PC-3 (cell line): ENCODE data around the gene CCDC78. TPM values are rescaled to one million over a fixed set of nuclear protein-coding genes. Genes with fewer than 3 reads are reported as not detected.

Source experiments
- ATAC-seq: fragments of 200-7000 bp; cut with Tn5 transposase; 2 replicates; pipeline ENCODE4 v1.9.1; 2020; ENCODE audit warnings: mild to moderate bottlenecking, moderate library complexity
- BruUV-seq: library from RNA; stranded (reverse); fragments of 400-500 nt; replicated peaks from 2 replicates; lab custom pipeline; 2021; lab: Mats Ljungman, UMichigan
- CTCF ChIA-PET: fragments of 300-600 bp; sonication (Branson Sonifier 250); formaldehyde crosslinking; loops from one replicate; lab custom pipeline; 2022; ENCODE audit warnings: antibody characterized with exemption; lab: Charles Lee
- POLR2A ChIA-PET: fragments of 300-600 bp; sonication (Branson Sonifier 250); formaldehyde crosslinking; loops from one replicate; lab custom pipeline; 2022; ENCODE audit warnings: antibody characterized with exemption; ENCODE audit not compliant: unreplicated experiment; lab: Charles Lee
- DNase-seq: peaks from one replicate; pipeline ENCODE4 v3.0.0-alpha.2; 2015
- H2AFZ ChIP-seq: fragments of 300-600 bp; sonication (generic); 2 replicates; pipeline ENCODE4 v1.6.0; 2016; ENCODE audit warnings: antibody characterized with exemption, low read length
- H3F3A ChIP-seq: fragments of 300-600 bp; sonication (generic); one replicate; pipeline ENCODE4 v1.6.0; 2017; ENCODE audit warnings: antibody characterized with exemption, low read length, control low read depth, mild to moderate bottlenecking; ENCODE audit not compliant: unreplicated experiment
- H3K27ac ChIP-seq: fragments of 300-600 bp; sonication (generic); 2 replicates; pipeline ENCODE4 v1.5.1; 2016; ENCODE audit warnings: mild to moderate bottlenecking, low read length
- H3K27me3 ChIP-seq: fragments of 300-600 bp; sonication (generic); 2 replicates; pipeline ENCODE4 v1.6.1; 2016; ENCODE audit warnings: low read length, mixed read lengths
- H3K36me3 ChIP-seq: fragments of 300-600 bp; sonication (generic); 2 replicates; pipeline ENCODE4 v1.6.1; 2016; ENCODE audit warnings: low read depth, mixed run types, low read length, mixed read lengths
- H3K4me1 ChIP-seq: fragments of 300-600 bp; sonication (generic); 2 replicates; pipeline ENCODE4 v1.5.1; 2016; ENCODE audit warnings: low read length; ENCODE audit not compliant: insufficient read depth
- H3K4me2 ChIP-seq: fragments of 300-600 bp; sonication (generic); 2 replicates; pipeline ENCODE4 v1.6.0; 2016; ENCODE audit warnings: low read length
- H3K4me3 ChIP-seq: fragments of 300-600 bp; sonication (generic); 2 replicates; pipeline ENCODE4 v1.5.1; 2016; ENCODE audit warnings: mild to moderate bottlenecking, low read length, mixed read lengths
- H3K79me2 ChIP-seq: fragments of 300-600 bp; sonication (generic); 2 replicates; pipeline ENCODE4 v1.6.1; 2017; ENCODE audit warnings: low read length, mixed read lengths
- H3K9ac ChIP-seq: fragments of 300-600 bp; sonication (generic); 2 replicates; pipeline ENCODE4 v1.6.0; 2016; ENCODE audit warnings: mild to moderate bottlenecking, low read length
- H3K9me2 ChIP-seq: fragments of 300-600 bp; sonication (generic); replicated peaks from 2 replicates; pipeline ENCODE4 v1.6.1; 2016; ENCODE audit warnings: mixed run types, low read length, mixed read lengths
- H3K9me3 ChIP-seq: fragments of 300-600 bp; sonication (generic); 2 replicates; pipeline ENCODE4 v1.6.1; 2016; ENCODE audit warnings: low read length, mixed read lengths
- H4K20me1 ChIP-seq: fragments of 300-600 bp; sonication (generic); 2 replicates; pipeline ENCODE4 v1.6.1; 2016; ENCODE audit warnings: low read length, mixed read lengths
- EZH2 ChIP-seq: fragments of 300-600 bp; sonication (generic); IDR thresholded peaks from one replicate; pipeline ENCODE4 v1.6.1; 2017; ENCODE audit warnings: antibody characterized with exemption, mild to moderate bottlenecking, low read length; ENCODE audit not compliant: unreplicated experiment
- EZH2phosphoT487 ChIP-seq: fragments of 300-600 bp; sonication (generic); IDR thresholded peaks from 2 replicates; pipeline ENCODE4 v1.6.1; 2018; ENCODE audit warnings: mild to moderate bottlenecking, antibody characterized with exemption, low read length, borderline replicate concordance
- intact Hi-C: fragments of 100-400 bp; cut with micrococcal nuclease; formaldehyde crosslinking; loops from 2 replicates; pipeline ENCODE4 v1.9.0; 2023
- total RNA-seq: library from RNA; depleted of rRNA; stranded (reverse); fragments of >200 nt; gene quantifications from 2 replicates; pipeline ENCODE4 v1.2.3, GENCODE V29; 2014
- TF ChIP-seq, protein P1 (sequence below): fragments of 300-600 bp; sonication (generic); conservative IDR thresholded peaks from 2 replicates; pipeline ENCODE4 v1.5.1; 2017; ENCODE audit warnings: antibody characterized with exemption, low read depth, mild to moderate bottlenecking, low read length

The CCDC78 gene
- total RNA-seq, 1 experiment from 2014 or later, result 3.3 TPM

DNA sequence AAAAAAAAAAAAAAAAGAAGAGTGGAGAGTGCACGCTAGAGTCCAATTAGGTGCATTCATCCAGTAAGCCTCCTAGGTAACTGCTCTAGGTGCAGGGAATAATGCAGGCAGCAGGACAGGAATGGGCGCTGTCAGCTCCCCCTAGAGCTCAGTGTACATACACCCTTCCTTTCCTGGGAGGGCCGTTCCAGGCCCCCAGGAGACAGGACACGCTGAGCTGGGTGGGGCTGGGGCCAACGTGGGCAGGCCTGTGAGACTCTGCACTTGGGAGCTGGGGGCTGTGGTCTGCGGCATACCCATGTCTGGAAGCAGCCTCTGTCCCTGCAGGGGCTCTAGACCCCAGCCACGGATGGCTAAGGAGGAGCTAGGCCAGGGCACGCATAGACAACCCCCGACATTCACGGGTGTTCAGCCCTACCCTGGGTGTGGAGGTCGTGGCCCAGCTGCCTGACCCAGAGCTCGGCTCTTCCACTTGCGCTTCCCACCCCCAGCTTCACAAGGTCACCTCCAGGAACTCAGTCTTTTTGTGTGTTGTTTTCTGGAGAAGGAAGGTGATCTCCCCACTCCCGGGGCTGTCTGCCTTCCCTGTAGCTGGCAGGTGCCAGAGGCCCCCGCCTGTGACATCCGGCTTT is 6.3 kb downstream of the CCDC78 start:
- ATAC-seq, result peak; percentile 25
- Histone ChIP-seq H3K36me3 (no peaks in the 10 kb centered on the region), H3K9me2 (no peaks in the 10 kb centered on the region), H3K4me1 (peaks cover 26% of the 10 kb centered on the region), H2AFZ (no peak overlapping the region), H3F3A (no peaks in the 10 kb centered on the region), H3K4me3 (peak overlapping the region; percentile 82), H3K79me2 (peaks cover 19% of the 10 kb centered on the region), H3K27me3 (no peaks in the 10 kb centered on the region), H3K4me2 (peak overlapping the region; percentile 93), H4K20me1 (peaks cover 8% of the 10 kb centered on the region; the same call in 1 of the 2 replicates), H3K9me3 (no peaks in the 10 kb centered on the region), H3K9ac (peak overlapping the region; percentile 69; the same call in 1 of the 2 replicates), H3K27ac (no peak overlapping the region)
- ChIA-PET POLR2A (interaction anchor here (0.7 kb wide), 1 partner anchor 69 kb away, joined by 3 read pairs; the partner anchor contains the start of gene CHTF18), CTCF (interaction anchor here (0.5 kb wide), 1 partner anchor 337 kb away, joined by 3 read pairs; no protein-coding TSS in a partner anchor)
- TSS peak; percentile 71 for BruUV-seq
- no peak for TF ChIP-seq EZH2phosphoT487
- TF ChIP-seq, protein P1, sequence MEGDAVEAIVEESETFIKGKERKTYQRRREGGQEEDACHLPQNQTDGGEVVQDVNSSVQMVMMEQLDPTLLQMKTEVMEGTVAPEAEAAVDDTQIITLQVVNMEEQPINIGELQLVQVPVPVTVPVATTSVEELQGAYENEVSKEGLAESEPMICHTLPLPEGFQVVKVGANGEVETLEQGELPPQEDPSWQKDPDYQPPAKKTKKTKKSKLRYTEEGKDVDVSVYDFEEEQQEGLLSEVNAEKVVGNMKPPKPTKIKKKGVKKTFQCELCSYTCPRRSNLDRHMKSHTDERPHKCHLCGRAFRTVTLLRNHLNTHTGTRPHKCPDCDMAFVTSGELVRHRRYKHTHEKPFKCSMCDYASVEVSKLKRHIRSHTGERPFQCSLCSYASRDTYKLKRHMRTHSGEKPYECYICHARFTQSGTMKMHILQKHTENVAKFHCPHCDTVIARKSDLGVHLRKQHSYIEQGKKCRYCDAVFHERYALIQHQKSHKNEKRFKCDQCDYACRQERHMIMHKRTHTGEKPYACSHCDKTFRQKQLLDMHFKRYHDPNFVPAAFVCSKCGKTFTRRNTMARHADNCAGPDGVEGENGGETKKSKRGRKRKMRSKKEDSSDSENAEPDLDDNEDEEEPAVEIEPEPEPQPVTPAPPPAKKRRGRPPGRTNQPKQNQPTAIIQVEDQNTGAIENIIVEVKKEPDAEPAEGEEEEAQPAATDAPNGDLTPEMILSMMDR, result peak; percentile 42
- peak; percentile 53 for DNase-seq
- intact Hi-C loops, result loop anchor here (1.0 to 10.0 kb wide), 2 partner anchors 8 to 65 kb away; partner anchors contain the start of genes CHTF18 and RPUSD1

DNA sequence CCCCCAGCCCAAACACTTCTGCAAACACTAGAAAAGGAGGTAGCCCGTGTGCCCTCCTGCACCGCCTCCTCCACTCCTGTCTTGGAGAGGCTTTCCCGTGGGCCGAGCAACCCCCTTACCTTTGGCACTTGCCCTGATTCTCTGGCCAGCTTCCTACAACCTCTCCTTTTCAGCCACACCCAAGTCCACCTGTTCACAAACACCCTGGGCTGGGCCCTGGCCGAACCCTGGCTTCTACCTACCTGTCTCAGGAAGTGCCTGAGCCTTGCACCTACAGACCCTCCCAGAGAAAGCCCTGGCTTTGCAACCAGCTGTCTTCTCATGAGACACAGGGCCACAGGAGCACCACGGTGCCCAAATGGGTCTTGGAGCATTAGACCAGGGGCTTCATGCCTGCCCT is 7.3 kb downstream of the CCDC78 start:
- H3K9me3 ChIP-seq, result no peaks in the 10 kb centered on the region
- H3K4me1 ChIP-seq, result peaks cover 35% of the 10 kb centered on the region
- ATAC-seq, result no peak
- no peak overlapping the region for H3K27ac ChIP-seq
- no peaks in the 10 kb centered on the region for H3K36me3 ChIP-seq
- peaks cover 19% of the 10 kb centered on the region for H3K79me2 ChIP-seq
- H4K20me1 ChIP-seq, result peaks cover 8% of the 10 kb centered on the region; the same call in 1 of the 2 replicates
- no peak for DNase-seq
- no peaks in the 10 kb centered on the region for H3K27me3 ChIP-seq
- no peak overlapping the region for H3K9ac ChIP-seq
- intact Hi-C loops, result loop anchor here (10.0 kb wide), 1 partner anchor 66 kb away; the partner anchor contains the start of genes CHTF18 and RPUSD1
- H3F3A ChIP-seq, result no peaks in the 10 kb centered on the region
- CTCF ChIA-PET, result no interaction called here
- TF ChIP-seq EZH2, result no peak
- TF ChIP-seq, protein P1, result no peak
- no peak for TF ChIP-seq EZH2phosphoT487
- no peak overlapping the region for H2AFZ ChIP-seq
- no peak overlapping the region for H3K4me2 ChIP-seq
- H3K9me2 ChIP-seq, result no peaks in the 10 kb centered on the region
- no peak overlapping the region for H3K4me3 ChIP-seq
- POLR2A ChIA-PET, result no interaction called here
- TSS peak; percentile 1 for BruUV-seq

DNA sequence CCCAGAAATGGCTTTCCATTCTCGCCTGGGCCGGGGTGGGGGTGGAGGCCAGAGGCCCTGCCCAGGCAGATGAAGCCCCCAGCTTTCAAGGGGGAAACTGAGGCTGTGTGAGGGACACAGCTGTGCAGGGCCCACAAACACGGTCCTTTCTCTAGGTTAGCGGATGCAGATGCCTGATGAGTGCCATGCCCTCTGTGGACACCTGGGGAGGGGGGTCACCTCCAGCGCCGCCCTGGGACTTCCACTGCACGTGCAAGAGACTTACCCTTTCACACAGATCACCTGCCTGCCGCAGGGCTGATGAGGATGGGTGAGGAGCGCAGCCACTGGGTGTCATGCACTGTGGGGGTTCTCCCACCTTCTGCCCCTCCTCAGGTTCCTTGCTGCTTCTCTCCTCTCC is 7.9 kb downstream of the CCDC78 start:
- CTCF ChIA-PET, result no interaction called here
- H3K27ac ChIP-seq, result no peak overlapping the region

More for the DNA sequence above, 7.9 kb downstream of the CCDC78 start:
- H3K4me2 ChIP-seq, result no peak overlapping the region
- POLR2A ChIA-PET, result no interaction called here
- no peak for TF ChIP-seq EZH2
- TF ChIP-seq EZH2phosphoT487, result no peak
- TF ChIP-seq, protein P1, result no peak
- peaks cover 8% of the 10 kb centered on the region; the same call in 1 of the 2 replicates for H4K20me1 ChIP-seq
- H2AFZ ChIP-seq, result no peak overlapping the region
- BruUV-seq, result no TSS peak
- H3K27me3 ChIP-seq, result no peaks in the 10 kb centered on the region
- peaks cover 38% of the 10 kb centered on the region for H3K4me1 ChIP-seq
- H3K9me2 ChIP-seq, result no peaks in the 10 kb centered on the region
- DNase-seq (no peak), ATAC-seq (no peak)
- H3K9ac ChIP-seq, result no peak overlapping the region
- no peak overlapping the region for H3K4me3 ChIP-seq
- no peaks in the 10 kb centered on the region for H3F3A ChIP-seq
- no peaks in the 10 kb centered on the region for H3K36me3 ChIP-seq
- H3K9me3 ChIP-seq, result no peaks in the 10 kb centered on the region
- intact Hi-C loops, result loop anchor here (10.0 kb wide), 1 partner anchor 66 kb away; the partner anchor contains the start of genes CHTF18 and RPUSD1
- H3K79me2 ChIP-seq, result peaks cover 19% of the 10 kb centered on the region
